ENCODE measurements around the gene KCNQ1OT1.

Gene KCNQ1OT1

GRCh38 chr11:2694995-2695939 lies 4.5 kb downstream of the KCNQ1OT1 start:
- no peak overlapping the region for H3K4me2 ChIP-seq (ENCODE audit: low read depth, low read length)
- H3K36me3 ChIP-seq (replicated peaks; ENCODE audit: insufficient read depth, low read length) = no peaks in the 10 kb centered on the region; the same call in 1 of the 2 replicates
- H3K79me2 ChIP-seq (ENCODE audit: low read length) = peaks cover 91% of the 10 kb centered on the region
- H3K9me3 ChIP-seq (replicated peaks; ENCODE audit: insufficient read depth, low read length) = no peaks in the 10 kb centered on the region
- H3K9me2 ChIP-seq (replicated peaks; ENCODE audit: insufficient read depth, low read length) = no peaks in the 10 kb centered on the region
- no peaks in the 10 kb centered on the region for H3K27me3 ChIP-seq (replicated peaks; ENCODE audit: insufficient read depth, low read length)
- no peaks in the 10 kb centered on the region for H3F3A ChIP-seq (ENCODE audit: insufficient read depth, low read length)
- H4K20me1 ChIP-seq (ENCODE audit: insufficient read depth, low read length) = no peaks in the 10 kb centered on the region
- H3K9ac ChIP-seq (ENCODE audit: low read length) = no peak overlapping the region
- H3K4me1 ChIP-seq (ENCODE audit: low read length) = peaks cover 6% of the 10 kb centered on the region
- DNase-seq = no peak
- no peak overlapping the region for H3K27ac ChIP-seq (ENCODE audit: low read length)
- no peak overlapping the region for H3K4me3 ChIP-seq (ENCODE audit: low read length)
- no peak for TF ChIP-seq EZH2phosphoT487 (IDR thresholded peaks at IDR 0.05; ENCODE audit: low read length)
- TF ChIP-seq EZH2 (optimal IDR thresholded peaks at IDR 0.05; ENCODE audit: low read depth, low read length) = no peak
- no peak for TF ChIP-seq CTCF (IDR thresholded peaks at IDR 0.05; ENCODE audit: low read length)
- H2AFZ ChIP-seq (ENCODE audit: low read length) = no peak overlapping the region

GRCh38 chr11:2694495-2694894 lies 5.3 kb downstream of the KCNQ1OT1 start:
- Histone ChIP-seq H3K9me3 (replicated peaks; ENCODE audit: insufficient read depth, low read length) (no peaks in the 10 kb centered on the region), H3K36me3 (replicated peaks; ENCODE audit: insufficient read depth, low read length) (no peaks in the 10 kb centered on the region; the same call in 1 of the 2 replicates), H3K9ac (ENCODE audit: low read length) (no peak overlapping the region), H3K27ac (ENCODE audit: low read length) (no peak overlapping the region), H2AFZ (ENCODE audit: low read length) (no peak overlapping the region), H3K79me2 (ENCODE audit: low read length) (peaks cover 89% of the 10 kb centered on the region), H3K9me2 (replicated peaks; ENCODE audit: insufficient read depth, low read length) (no peaks in the 10 kb centered on the region), H4K20me1 (ENCODE audit: insufficient read depth, low read length) (no peaks in the 10 kb centered on the region), H3F3A (ENCODE audit: insufficient read depth, low read length) (no peaks in the 10 kb centered on the region), H3K4me1 (ENCODE audit: low read length) (peaks cover 14% of the 10 kb centered on the region), H3K27me3 (replicated peaks; ENCODE audit: insufficient read depth, low read length) (no peaks in the 10 kb centered on the region), H3K4me2 (ENCODE audit: low read depth, low read length) (no peak overlapping the region), H3K4me3 (ENCODE audit: low read length) (no peak overlapping the region)
- TF ChIP-seq CTCF (IDR thresholded peaks at IDR 0.05; ENCODE audit: low read length) (no peak), EZH2 (optimal IDR thresholded peaks at IDR 0.05; ENCODE audit: low read depth, low read length) (no peak), EZH2phosphoT487 (IDR thresholded peaks at IDR 0.05; ENCODE audit: low read length) (no peak)
- no peak for DNase-seq

- TF ChIP-seq EZH2phosphoT487 (IDR thresholded peaks at IDR 0.05; ENCODE audit: low read length) (no peak), CTCF (IDR thresholded peaks at IDR 0.05; ENCODE audit: low read length) (no peak), EZH2 (optimal IDR thresholded peaks at IDR 0.05; ENCODE audit: low read depth, low read length) (no peak)
- H3F3A ChIP-seq (ENCODE audit: insufficient read depth, low read length) = no peaks in the 10 kb centered on the region
- H4K20me1 ChIP-seq (ENCODE audit: insufficient read depth, low read length) = no peaks in the 10 kb centered on the region
- no peaks in the 10 kb centered on the region for H3K9me2 ChIP-seq (replicated peaks; ENCODE audit: insufficient read depth, low read length)
- no peak overlapping the region for H3K27ac ChIP-seq (ENCODE audit: low read length)
- no peaks in the 10 kb centered on the region for H3K9me3 ChIP-seq (replicated peaks; ENCODE audit: insufficient read depth, low read length)
- no peaks in the 10 kb centered on the region for H3K27me3 ChIP-seq (replicated peaks; ENCODE audit: insufficient read depth, low read length)
- DNase-seq = no peak
- H3K4me3 ChIP-seq (ENCODE audit: low read length) = no peak overlapping the region
- H3K4me2 ChIP-seq (ENCODE audit: low read depth, low read length) = no peak overlapping the region
- H3K79me2 ChIP-seq (ENCODE audit: low read length) = peaks cover 84% of the 10 kb centered on the region
- H3K9ac ChIP-seq (ENCODE audit: low read length) = no peak overlapping the region
- H3K4me1 ChIP-seq (ENCODE audit: low read length) = peaks cover 22% of the 10 kb centered on the region
- no peaks in the 10 kb centered on the region; the same call in 1 of the 2 replicates for H3K36me3 ChIP-seq (replicated peaks; ENCODE audit: insufficient read depth, low read length)
- H2AFZ ChIP-seq (ENCODE audit: low read length) = no peak overlapping the region
Measured at GRCh38 chr11:2693271-2694261, 6.2 kb downstream of the KCNQ1OT1 start.
